ENCODE results near the gene SH3GL1. TPM values are rescaled to one million over a fixed set of nuclear protein-coding genes. Genes with fewer than 3 reads are reported as not detected.

The SH3GL1 gene
- total and polyA plus RNA-seq, 9 of the 15 experiments (the other 6 are each of a cell fraction or from before 2014, with no cell fraction given): 1.7 to 75.3 (median 25.7) TPM

DNA sequence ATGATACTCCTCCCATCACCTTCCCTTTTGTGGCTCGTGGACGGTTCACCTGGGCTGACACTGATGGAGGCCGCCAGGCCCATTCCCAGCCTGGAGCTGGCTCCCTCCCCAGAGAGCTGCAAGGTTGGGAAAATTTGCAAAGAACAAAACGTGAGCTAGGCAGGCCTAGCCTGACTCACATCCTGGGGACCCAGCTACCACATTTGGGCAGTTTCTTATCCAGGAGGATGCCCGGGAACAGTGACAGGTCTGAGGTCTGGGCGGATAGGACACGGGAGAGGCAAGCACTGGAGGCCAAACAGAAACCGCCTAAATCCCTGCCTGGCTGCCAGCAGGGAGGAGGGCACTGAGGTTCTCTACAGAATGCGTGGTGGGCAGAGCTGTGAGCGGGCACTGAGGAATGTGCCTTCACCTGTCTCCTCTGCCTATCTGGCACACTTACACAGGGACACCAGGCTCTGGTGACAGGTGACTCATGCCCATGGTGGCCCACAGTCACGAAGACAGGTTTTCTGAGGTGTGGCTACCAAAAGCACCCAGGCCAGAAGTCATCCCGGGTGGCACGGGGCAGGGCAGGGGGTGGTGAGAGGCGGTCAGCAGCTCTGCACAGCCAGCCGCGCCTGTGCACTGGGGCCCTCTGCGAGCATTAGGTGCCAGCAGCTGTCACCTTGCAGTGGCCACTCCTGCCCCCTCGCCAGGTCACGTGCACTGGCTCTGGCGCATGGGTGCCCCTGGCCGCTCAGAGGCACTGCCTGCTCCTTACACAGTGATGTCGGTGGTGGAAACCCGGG lies 23.2 kb downstream of the SH3GL1 start:
- H3K9ac ChIP-seq (ENCODE audit: insufficient read depth in 1 of 2, low read depth in 2 of 2, low read length in 2 of 2): peak overlapping the region; percentile 88 to 93; a peak in 3 of 4 replicates
- no peak overlapping the region for H2AFZ ChIP-seq (ENCODE audit: low read depth, low read length)
- no peaks in the 10 kb centered on the region for H3K27me3 ChIP-seq (ENCODE audit: control insufficient read depth in 2 of 2, insufficient read depth in 2 of 2, low read length in 2 of 2)
- FAIRE-seq (peak; percentile 32), DNase-seq (ENCODE audit: extremely low read depth in 1 of 4, low spot score in 3 of 4) (no peak), ATAC-seq (no peak)
- H3K36me3 ChIP-seq (ENCODE audit: control insufficient read depth, insufficient read depth, low read length): peaks cover 47% of the 10 kb centered on the region; the same call in 2 of the 3 replicates
- peaks cover 91% of the 10 kb centered on the region for H3K79me2 ChIP-seq (ENCODE audit: control insufficient read depth, insufficient read depth, low read length)
- POLR2A ChIA-PET: interaction anchor here (0.6 to 5.2 kb wide), 6 partner anchors 10 to 110 kb away, joined by 3 to 46 read pairs (median 4); partner anchors contain the start of gene CHAF1A
- peak overlapping the region; percentile 85 for H3K4me2 ChIP-seq (ENCODE audit: insufficient read depth, low read length)
- no peak overlapping the region for H3K4me3 ChIP-seq
- no peaks in the 10 kb centered on the region for H3K9me1 ChIP-seq (ENCODE audit: control insufficient read depth, insufficient read depth, low read length)
- no peaks in the 10 kb centered on the region for H3K9me3 ChIP-seq (replicated peaks; ENCODE audit: control insufficient read depth, insufficient read depth, low read depth, low read length)
- H3K27ac ChIP-seq (ENCODE audit: extremely low read depth, low read depth, low read length): peak overlapping the region; percentile 99; the same call in 2 of the 3 replicates
- CTCF ChIA-PET (ENCODE audit: low intra/inter-chr PET ratio): interaction anchor here (0.6 kb wide), 1 partner anchor 11 kb away, joined by 3 read pairs; no protein-coding TSS in a partner anchor
- intact Hi-C loops (cut with micrococcal nuclease) (no loop called here), in situ Hi-C loops (cut with MboI) (no loop called here)
- no TSS peak for BruUV-seq (replicated peaks)
- H4K20me1 ChIP-seq (replicated peaks; ENCODE audit: control insufficient read depth, insufficient read depth, low read length): peaks cover 11% of the 10 kb centered on the region
- 83% methylated on average over 23 of the region's 23 CpGs for WGBS (ENCODE audit: insufficient coverage, low coverage, missing lambda C conversion rate)
- peaks cover 70 to 85% of the 10 kb centered on the region in 2 experiments for H3K4me1 ChIP-seq (replicated peaks in 1 of 2; ENCODE audit: control insufficient read depth in 2 of 2, insufficient read depth in 2 of 2, low read length in 2 of 2)
- TF ChIP-seq, protein P1, sequence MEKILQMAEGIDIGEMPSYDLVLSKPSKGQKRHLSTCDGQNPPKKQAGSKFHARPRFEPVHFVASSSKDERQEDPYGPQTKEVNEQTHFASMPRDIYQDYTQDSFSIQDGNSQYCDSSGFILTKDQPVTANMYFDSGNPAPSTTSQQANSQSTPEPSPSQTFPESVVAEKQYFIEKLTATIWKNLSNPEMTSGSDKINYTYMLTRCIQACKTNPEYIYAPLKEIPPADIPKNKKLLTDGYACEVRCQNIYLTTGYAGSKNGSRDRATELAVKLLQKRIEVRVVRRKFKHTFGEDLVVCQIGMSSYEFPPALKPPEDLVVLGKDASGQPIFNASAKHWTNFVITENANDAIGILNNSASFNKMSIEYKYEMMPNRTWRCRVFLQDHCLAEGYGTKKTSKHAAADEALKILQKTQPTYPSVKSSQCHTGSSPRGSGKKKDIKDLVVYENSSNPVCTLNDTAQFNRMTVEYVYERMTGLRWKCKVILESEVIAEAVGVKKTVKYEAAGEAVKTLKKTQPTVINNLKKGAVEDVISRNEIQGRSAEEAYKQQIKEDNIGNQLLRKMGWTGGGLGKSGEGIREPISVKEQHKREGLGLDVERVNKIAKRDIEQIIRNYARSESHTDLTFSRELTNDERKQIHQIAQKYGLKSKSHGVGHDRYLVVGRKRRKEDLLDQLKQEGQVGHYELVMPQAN (IDR thresholded peaks at IDR 0.05; ENCODE audit: borderline replicate concordance): no peak
- TF ChIP-seq HDAC6 (IDR thresholded peaks at IDR 0.05; ENCODE audit: low read depth, low read length) (no peak), OTX1 (CRISPR knock-in tag; IDR thresholded peaks at IDR 0.05) (no peak), TARDBP (IDR thresholded peaks at IDR 0.05) (no peak), NEUROD1 (IDR thresholded peaks at IDR 0.05; ENCODE audit: borderline replicate concordance, low read depth, low read length, partially characterized antibody) (no peak), ZFP1 (CRISPR knock-in tag; IDR thresholded peaks at IDR 0.05) (no peak), RBM34 (IDR thresholded peaks at IDR 0.05; ENCODE audit: borderline replicate concordance, insufficient read depth, low read length) (no peak), CEBPG (CRISPR knock-in tag; IDR thresholded peaks at IDR 0.05) (no peak), CEBPG (tag; conservative IDR thresholded peaks at IDR 0.05 in 1 of 2, IDR thresholded peaks at IDR 0.05 in 1 of 2) (no peak), KLF10 (CRISPR knock-in tag; IDR thresholded peaks at IDR 0.05) (no peak), GABPA (tag; conservative IDR thresholded peaks at IDR 0.05; ENCODE audit: low read depth) (no peak), ZNF778 (CRISPR knock-in tag; IDR thresholded peaks at IDR 0.05) (no peak), HLTF (IDR thresholded peaks at IDR 0.05) (no peak)
- TF ChIP-seq, protein P2, sequence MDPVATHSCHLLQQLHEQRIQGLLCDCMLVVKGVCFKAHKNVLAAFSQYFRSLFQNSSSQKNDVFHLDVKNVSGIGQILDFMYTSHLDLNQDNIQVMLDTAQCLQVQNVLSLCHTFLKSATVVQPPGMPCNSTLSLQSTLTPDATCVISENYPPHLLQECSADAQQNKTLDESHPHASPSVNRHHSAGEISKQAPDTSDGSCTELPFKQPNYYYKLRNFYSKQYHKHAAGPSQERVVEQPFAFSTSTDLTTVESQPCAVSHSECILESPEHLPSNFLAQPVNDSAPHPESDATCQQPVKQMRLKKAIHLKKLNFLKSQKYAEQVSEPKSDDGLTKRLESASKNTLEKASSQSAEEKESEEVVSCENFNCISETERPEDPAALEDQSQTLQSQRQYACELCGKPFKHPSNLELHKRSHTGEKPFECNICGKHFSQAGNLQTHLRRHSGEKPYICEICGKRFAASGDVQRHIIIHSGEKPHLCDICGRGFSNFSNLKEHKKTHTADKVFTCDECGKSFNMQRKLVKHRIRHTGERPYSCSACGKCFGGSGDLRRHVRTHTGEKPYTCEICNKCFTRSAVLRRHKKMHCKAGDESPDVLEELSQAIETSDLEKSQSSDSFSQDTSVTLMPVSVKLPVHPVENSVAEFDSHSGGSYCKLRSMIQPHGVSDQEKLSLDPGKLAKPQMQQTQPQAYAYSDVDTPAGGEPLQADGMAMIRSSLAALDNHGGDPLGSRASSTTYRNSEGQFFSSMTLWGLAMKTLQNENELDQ (CRISPR knock-in tag; IDR thresholded peaks at IDR 0.05; ENCODE audit: borderline replicate concordance): no peak
- TF ChIP-seq, protein P3, sequence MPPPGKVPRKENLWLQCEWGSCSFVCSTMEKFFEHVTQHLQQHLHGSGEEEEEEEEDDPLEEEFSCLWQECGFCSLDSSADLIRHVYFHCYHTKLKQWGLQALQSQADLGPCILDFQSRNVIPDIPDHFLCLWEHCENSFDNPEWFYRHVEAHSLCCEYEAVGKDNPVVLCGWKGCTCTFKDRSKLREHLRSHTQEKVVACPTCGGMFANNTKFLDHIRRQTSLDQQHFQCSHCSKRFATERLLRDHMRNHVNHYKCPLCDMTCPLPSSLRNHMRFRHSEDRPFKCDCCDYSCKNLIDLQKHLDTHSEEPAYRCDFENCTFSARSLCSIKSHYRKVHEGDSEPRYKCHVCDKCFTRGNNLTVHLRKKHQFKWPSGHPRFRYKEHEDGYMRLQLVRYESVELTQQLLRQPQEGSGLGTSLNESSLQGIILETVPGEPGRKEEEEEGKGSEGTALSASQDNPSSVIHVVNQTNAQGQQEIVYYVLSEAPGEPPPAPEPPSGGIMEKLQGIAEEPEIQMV (tag; conservative IDR thresholded peaks at IDR 0.05; ENCODE audit: low read depth): no peak

All from K562 (cell line).